ENCODE data around the gene ABCC4.

DNA sequence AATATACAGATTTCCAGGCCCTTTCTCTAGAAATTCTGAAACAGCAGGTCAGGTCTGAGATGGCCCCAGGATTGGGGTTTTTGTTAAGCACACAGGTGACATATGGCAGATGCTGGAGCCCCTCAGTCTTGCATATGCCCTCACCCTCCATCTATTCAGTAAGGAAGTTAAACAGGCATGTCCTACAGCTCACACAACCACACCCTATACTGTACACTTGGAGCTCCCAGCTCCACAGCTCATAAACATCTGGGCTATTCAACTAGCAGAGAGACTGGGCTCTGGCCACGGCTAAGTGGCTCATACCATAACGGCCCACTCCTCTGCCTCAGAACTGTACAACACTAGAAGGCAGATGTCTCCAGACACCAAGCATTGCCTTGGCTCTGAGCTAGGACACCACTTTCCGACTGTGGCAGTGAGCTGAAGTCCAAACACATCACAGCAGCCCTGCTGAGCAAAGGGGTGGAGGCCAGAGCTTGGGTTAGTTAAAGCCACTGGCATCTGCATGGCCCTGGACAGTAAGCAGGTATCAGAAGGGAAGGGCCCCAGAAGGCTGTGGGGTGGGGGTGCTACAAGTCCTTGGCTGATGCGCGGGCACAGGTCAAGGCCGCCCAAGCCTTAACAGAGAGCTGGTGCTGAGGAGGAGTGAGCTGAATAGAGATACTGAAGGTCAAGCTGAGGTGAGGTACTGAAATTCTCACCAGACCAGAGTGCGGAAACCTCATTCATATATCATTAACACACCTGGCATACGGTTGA, 79.1 kb downstream of the ABCC4 start:
- no peak for TF ChIP-seq EZH2 (IDR thresholded peaks at IDR 0.05; ENCODE audit: borderline replicate concordance, insufficient read depth, low read depth, low read length, poor library complexity, severe bottlenecking)
- TF ChIP-seq, protein P1, sequence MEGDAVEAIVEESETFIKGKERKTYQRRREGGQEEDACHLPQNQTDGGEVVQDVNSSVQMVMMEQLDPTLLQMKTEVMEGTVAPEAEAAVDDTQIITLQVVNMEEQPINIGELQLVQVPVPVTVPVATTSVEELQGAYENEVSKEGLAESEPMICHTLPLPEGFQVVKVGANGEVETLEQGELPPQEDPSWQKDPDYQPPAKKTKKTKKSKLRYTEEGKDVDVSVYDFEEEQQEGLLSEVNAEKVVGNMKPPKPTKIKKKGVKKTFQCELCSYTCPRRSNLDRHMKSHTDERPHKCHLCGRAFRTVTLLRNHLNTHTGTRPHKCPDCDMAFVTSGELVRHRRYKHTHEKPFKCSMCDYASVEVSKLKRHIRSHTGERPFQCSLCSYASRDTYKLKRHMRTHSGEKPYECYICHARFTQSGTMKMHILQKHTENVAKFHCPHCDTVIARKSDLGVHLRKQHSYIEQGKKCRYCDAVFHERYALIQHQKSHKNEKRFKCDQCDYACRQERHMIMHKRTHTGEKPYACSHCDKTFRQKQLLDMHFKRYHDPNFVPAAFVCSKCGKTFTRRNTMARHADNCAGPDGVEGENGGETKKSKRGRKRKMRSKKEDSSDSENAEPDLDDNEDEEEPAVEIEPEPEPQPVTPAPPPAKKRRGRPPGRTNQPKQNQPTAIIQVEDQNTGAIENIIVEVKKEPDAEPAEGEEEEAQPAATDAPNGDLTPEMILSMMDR (IDR thresholded peaks at IDR 0.05) = no peak
